ENCODE results near the gene ULK3.

Gene ULK3

DNA sequence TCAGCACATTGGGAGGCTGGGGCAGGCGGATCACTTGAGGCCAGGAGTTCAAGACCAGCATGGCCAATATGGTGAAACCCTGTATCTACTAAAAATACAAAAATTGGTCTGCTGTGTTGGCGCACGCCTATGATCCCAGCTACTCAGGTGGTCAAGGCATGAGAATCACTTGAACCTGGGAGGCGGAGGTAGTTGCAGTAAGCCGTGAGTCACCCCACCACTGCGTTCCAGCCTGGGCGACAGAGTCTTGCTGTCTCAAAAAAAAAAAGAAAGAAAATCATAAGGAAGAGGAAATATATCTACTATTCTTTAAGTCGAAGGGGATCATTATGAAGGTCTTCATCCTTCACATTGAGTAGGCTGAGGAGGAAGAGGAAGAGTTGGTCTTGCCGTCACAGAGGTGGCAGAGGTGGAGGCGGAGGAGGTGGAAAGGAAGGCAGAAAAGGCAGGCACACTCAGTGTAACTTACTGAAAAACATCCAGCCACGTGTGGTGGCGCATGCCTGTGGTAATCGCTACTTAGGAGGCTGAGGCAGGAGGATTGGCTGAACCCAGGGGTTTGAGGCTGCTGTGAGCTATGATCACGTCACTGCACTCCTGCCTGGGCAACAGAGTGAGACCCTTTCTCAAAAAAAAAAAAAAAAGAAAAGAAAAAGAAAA lies 46.9 kb downstream of the ULK3 start:
- FAIRE-seq = no peak

DNA sequence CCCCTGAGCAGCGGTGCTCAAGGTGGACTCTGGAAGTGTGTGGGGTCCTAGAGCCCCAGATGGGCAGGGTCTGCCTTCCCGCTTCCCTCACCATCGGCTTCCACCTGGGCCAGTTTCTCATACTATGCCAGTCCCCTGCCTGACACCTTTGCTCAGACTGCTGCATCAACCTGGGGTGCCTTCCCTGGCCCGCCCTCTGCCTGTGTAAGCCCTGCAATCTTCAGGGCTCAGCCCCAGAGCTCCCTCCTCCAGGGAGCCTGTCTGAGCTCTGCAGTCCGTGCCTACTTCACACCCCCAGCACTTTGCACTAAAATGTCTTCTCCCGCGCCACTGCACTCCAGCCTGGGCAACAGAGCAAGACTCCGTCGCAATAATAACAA lies 48.0 kb downstream of the ULK3 start:
- FAIRE-seq = no peak

- FAIRE-seq = no peak
Observed at GRCh38 chr15:74794248-74794969, 48.5 kb downstream of the ULK3 start.

GRCh38 chr15:74793135-74794028 lies 49.6 kb downstream of the ULK3 start:
- no peak for FAIRE-seq

DNA sequence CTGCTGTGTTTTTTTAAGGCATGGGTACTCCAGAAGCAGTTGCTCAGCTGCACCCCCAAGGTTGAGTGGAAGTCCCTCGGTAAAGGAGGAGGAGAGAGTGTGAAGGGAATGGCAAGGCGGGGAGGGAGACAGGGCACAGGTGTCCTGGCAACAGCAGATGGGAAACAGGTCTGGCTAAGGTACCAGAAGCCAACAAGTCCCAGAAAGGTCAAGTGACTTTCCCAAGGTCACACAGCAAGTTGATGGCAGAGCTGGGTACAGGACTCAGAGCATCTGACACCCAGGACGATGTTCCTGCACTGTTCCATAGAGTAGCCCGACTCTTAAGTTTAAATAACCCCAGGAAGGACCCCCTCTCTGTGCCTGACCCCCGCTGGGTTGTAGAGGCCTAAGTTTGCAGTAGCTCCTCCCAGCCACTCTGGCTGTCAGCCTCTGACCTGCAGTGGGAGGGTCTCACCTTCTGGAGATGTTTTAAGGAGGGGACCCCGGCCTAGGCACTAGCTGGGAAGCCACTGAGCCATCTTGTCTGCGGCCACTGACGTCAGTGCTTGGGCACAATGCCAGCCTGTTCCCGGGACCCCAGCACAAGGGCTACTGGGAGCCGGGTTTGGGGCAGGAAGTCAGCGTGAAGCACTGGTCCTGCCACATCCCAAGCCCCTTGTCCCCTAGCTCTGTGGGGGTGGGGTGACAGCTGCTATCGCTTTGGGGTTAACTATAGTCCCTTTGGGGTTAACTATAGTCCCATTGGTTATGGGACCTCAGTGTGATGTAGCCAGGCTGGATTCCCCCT lies 50.5 kb downstream of the ULK3 start:
- no peak for FAIRE-seq

DNA sequence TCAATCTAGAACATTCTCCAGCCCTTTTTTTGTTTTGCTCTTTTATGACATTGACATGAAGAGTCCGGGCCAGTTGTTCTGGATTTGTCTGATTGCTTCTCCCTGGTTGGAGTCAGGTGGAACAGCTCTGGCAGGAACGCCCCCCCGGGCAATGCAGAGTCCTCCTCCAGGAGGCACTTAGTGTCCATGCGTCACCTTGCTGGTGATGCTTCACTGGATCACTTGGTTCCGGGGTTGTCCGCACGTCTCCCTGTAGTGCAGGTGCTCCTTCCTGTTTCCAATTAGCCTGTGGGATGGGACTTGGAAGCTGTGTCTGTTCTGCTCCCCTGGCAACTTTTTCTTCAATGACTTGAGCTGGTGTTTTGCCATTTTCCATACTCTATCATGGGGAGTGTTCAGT lies 51.3 kb downstream of the ULK3 start:
- no peak for FAIRE-seq

DNA sequence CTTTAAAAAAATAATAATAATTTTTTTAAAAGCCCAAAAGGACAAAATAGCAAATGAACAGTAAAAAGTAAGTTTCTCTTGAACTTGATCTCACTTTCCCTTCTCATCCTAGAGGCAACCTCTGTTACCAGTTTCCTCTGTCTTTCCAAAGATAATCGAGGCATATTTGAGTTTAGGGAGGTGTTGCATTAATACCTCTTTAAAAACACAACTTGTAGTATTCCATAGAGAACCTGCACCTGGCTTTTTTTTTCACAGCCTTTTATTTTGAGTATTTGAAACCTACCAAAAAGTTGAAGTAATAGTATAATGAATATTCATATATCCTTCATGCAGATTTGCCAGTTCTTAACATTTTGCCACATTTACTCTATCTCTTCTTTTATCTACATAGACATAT lies 51.9 kb downstream of the ULK3 start:
- no peak for FAIRE-seq

- FAIRE-seq = no peak
Observed at GRCh38 chr15:74790080-74790916, 52.7 kb downstream of the ULK3 start.

DNA sequence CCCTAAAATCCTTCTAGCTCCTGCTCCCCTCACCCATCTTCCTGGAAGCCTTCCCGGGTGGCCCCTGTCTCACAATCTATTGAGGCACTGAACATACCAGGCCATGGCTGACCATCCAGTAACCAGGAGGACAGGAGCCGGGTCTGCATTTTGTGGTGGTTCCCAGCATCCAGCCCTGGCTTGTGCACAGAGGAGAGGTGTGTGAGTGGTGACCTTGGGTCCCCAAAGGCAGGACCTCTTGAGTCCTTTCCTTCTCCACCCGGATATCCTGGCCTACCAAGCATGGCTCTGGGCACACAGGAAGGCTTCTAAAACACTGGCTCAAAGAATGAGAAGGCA lies 53.2 kb downstream of the ULK3 start:
- no peak for FAIRE-seq

GRCh38 chr15:74789171-74789631 lies 53.8 kb downstream of the ULK3 start:
- no peak for FAIRE-seq

GRCh38 chr15:74788683-74789151 lies 54.2 kb downstream of the ULK3 start:
- FAIRE-seq = no peak

DNA sequence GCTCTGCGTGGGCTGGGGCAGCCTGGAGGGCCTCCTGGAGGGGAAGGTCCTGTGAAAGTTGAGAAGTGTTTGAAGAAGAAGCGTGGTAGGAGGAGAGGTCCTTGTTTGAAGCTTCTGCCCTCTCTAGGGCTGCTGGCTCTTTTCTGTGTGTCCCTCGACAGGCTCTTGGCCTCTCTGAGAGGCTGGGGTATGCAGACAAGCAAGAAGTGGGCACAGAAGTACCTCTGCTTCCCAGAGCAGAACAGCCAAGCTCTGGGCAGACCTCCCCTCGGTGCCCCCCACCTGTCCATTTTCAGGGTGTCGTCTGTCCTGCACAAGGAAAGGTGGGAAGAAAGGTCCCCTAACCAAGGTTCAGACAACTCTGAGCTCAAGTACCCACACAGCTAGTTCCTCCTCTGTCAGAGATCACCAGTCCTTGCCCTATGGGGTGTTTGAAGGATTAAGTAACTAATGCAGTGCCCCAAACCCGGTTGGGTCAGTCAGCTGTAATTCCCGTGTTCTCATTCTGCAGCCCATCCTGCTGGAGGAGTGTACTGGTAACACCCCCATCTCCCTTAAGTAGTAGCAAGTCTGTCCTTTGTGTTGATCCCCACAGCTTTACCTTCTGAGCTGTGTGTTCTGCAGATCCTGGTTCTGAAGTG lies 54.8 kb downstream of the ULK3 start:
- FAIRE-seq = no peak

GRCh38 chr15:74787251-74788041 lies 55.5 kb downstream of the ULK3 start:
- no peak for FAIRE-seq

DNA sequence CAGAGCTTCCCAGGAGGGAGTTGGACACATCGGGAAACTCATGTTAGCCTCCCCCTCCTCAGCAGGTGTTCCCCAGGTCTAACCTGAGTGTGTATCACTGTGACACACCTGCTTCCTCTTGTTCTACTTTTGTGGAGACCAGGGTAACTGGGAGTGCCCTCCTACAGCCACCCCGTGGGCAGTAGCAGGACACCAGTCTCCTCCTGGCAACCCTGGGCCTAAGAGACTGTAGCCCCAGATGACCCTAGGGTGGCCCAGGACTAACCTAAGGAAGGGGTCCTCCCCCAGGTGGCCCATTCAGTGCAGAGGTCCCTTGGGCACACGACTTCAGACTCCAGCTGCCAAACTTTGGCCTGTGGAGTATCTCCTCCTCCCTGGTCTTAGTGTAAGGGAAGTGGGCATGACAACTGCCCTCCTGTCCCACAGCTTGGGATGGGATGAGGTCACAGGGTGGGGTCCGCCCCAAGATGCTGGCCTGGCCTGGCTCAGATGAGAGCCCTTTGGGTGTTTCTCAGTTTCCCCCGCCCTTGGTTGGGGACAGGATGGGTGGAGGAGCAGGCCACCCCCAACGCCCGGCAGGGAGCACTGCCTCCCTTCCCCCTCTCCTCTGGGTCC lies 56.3 kb downstream of the ULK3 start:
- FAIRE-seq = no peak
